Skeletal muscle cell (primary cell): ENCODE results near the gene MAP2K5.
"Not testable (repeated sequence)": the region's sequence is repeated elsewhere in the genome, so short reads cannot be mapped to it uniquely, and the experiment has no call there.

ENCODE experiments used
- DNase-seq: peaks from one replicate; pipeline ENCODE4 v3.0.0-alpha.2; 2010; ENCODE audit warnings: low read depth
- H3K4me3 ChIP-seq: 2 replicates; pipeline ENCODE4 v1.5.1; 2011; ENCODE audit warnings: low read depth, mild to moderate bottlenecking, control low read depth, low read length, moderate library complexity

Gene MAP2K5

GRCh38 chr15:67635950-67636349, 93.4 kb downstream of the MAP2K5 start:
- DNase-seq = not testable (repeated sequence)

GRCh38 chr15:67639591-67639990, 97.1 kb downstream of the MAP2K5 start:
- DNase-seq = no peak
- no peak overlapping the region for H3K4me3 ChIP-seq

More at GRCh38 chr15:67635950-67636349, 93.4 kb downstream of the MAP2K5 start:
- H3K4me3 ChIP-seq = not testable (repeated sequence)

GRCh38 chr15:67641453-67641852, 99.0 kb downstream of the MAP2K5 start:
- DNase-seq = no peak
- no peak overlapping the region for H3K4me3 ChIP-seq

GRCh38 chr15:67646847-67647246, 104.3 kb downstream of the MAP2K5 start:
- no peak for DNase-seq
- no peak overlapping the region for H3K4me3 ChIP-seq

GRCh38 chr15:67652586-67652985, 110.1 kb downstream of the MAP2K5 start:
- no peak for DNase-seq
- no peak overlapping the region for H3K4me3 ChIP-seq

- no peak overlapping the region for H3K4me3 ChIP-seq
Observed at GRCh38 chr15:67660446-67660845, 117.9 kb downstream of the MAP2K5 start.

GRCh38 chr15:67660874-67661606, 118.5 kb downstream of the MAP2K5 start:
- no peak for DNase-seq
- no peak overlapping the region for H3K4me3 ChIP-seq

More at GRCh38 chr15:67660446-67660845, 117.9 kb downstream of the MAP2K5 start:
- no peak for DNase-seq

GRCh38 chr15:67670647-67671305, 128.3 kb downstream of the MAP2K5 start:
- no peak for DNase-seq

GRCh38 chr15:67672834-67673233, 130.3 kb downstream of the MAP2K5 start:
- H3K4me3 ChIP-seq, DNase-seq: not testable (repeated sequence)

More at GRCh38 chr15:67670647-67671305, 128.3 kb downstream of the MAP2K5 start:
- H3K4me3 ChIP-seq = no peak overlapping the region

- no peak overlapping the region for H3K4me3 ChIP-seq
- no peak for DNase-seq
Observed at GRCh38 chr15:67674983-67675382, 132.5 kb downstream of the MAP2K5 start.

GRCh38 chr15:67678089-67678488, 135.6 kb downstream of the MAP2K5 start:
- no peak for DNase-seq
- no peak overlapping the region for H3K4me3 ChIP-seq

GRCh38 chr15:67678993-67679392, 136.5 kb downstream of the MAP2K5 start:
- H3K4me3 ChIP-seq = no peak overlapping the region
- DNase-seq = no peak

GRCh38 chr15:67680641-67681040, 138.1 kb downstream of the MAP2K5 start:
- DNase-seq = no peak
- no peak overlapping the region for H3K4me3 ChIP-seq

- DNase-seq = peak; percentile 15
Observed at GRCh38 chr15:67685008-67685599, 142.6 kb downstream of the MAP2K5 start.

GRCh38 chr15:67685716-67686115, 143.2 kb downstream of the MAP2K5 start:
- H3K4me3 ChIP-seq = no peak overlapping the region
- no peak for DNase-seq

More at GRCh38 chr15:67685008-67685599, 142.6 kb downstream of the MAP2K5 start:
- no peak overlapping the region for H3K4me3 ChIP-seq

- H3K4me3 ChIP-seq = no peak overlapping the region
- DNase-seq = peak; percentile 37
Observed at GRCh38 chr15:67690936-67691335, 148.4 kb downstream of the MAP2K5 start.

- no peak overlapping the region for H3K4me3 ChIP-seq
- no peak for DNase-seq
Observed at GRCh38 chr15:67691450-67691849, 148.9 kb downstream of the MAP2K5 start.

GRCh38 chr15:67692573-67692972, 150.1 kb downstream of the MAP2K5 start:
- no peak for DNase-seq
- H3K4me3 ChIP-seq = no peak overlapping the region

GRCh38 chr15:67696087-67696486, 153.6 kb downstream of the MAP2K5 start:
- no peak for DNase-seq
- H3K4me3 ChIP-seq = no peak overlapping the region

GRCh38 chr15:67700023-67700422, 157.5 kb downstream of the MAP2K5 start:
- no peak for DNase-seq
- H3K4me3 ChIP-seq = no peak overlapping the region
